Thyroid gland (tissue), 4 donors: ENCODE results near the gene JPH4. TPM values are rescaled to one million over a fixed set of nuclear protein-coding genes. Genes with fewer than 3 reads are reported as not detected.

ENCODE experiments used
- DNase-seq, 2 donors: peaks; one replicate each; pipeline ENCODE4 v3.0.0-alpha.2; 2019
- H3K27ac ChIP-seq, 3 donors: fragments of 200-600 bp; sonication (generic); 1 replicate in 2 of 3; 2 replicates in 1 of 3; pipeline ENCODE4 v1.5.1; 2016 to 2019; ENCODE audit warnings: mild to moderate bottlenecking in 1 of 3, moderate library complexity in 1 of 3
- H3K27me3 ChIP-seq: fragments of 200-600 bp; sonication (generic); one replicate; pipeline ENCODE4 v1.5.1; 2019
- H3K36me3 ChIP-seq, 2 donors: fragments of 200-600 bp; sonication (generic); one replicate each; pipeline ENCODE4 v1.5.1; 2016 to 2019
- H3K4me1 ChIP-seq, 2 donors: fragments of 200-600 bp; sonication (generic); one replicate each; pipeline ENCODE4 v1.5.1; 2017 to 2019
- H3K4me3 ChIP-seq, 3 donors: fragments of 200-600 bp; sonication (generic); replicated peaks in 1 of 3; 1 replicate in 2 of 3; 2 replicates in 1 of 3; pipeline ENCODE4 v1.5.1; 2016; ENCODE audit warnings: mild to moderate bottlenecking in 1 of 3
- H3K9me3 ChIP-seq: fragments of 200-600 bp; sonication (generic); one replicate; pipeline ENCODE4 v1.5.1; 2017
- POLR2A ChIP-seq, 2 donors: fragments of 450-650 bp; IDR thresholded peaks; one replicate each; pipeline ENCODE4 v1.6.1; 2017; ENCODE audit warnings: antibody characterized with exemption in 2 of 2, mild to moderate bottlenecking in 2 of 2, moderate library complexity in 1 of 2
- WGBS, 2 donors: methylation state at CpG; one replicate each; pipeline ENCODE4 v1.1.5; 2017; 5-methylcytosine and 5-hydroxymethylcytosine counted together
- intact Hi-C: fragments of 100-400 bp; cut with DNase I; formaldehyde crosslinking; loops from one replicate; pipeline ENCODE4 v1.15.1; 2023
- total RNA-seq, 4 donors: library from RNA; depleted of rRNA; stranded (reverse); fragments of >200 nt; gene quantifications; one replicate each; pipeline ENCODE4 v1.2.3, GENCODE V29; 2016
- TF ChIP-seq, protein P1 (sequence below), 6 experiments: fragments of 200-600 bp in 3 of 6; fragments of 450-650 bp in 3 of 6; sonication (generic) in 3 of 6; IDR thresholded peaks; one replicate each; pipeline ENCODE4 v1.5.1; 2016 to 2019; ENCODE audit warnings: antibody characterized with exemption in 6 of 6, mild to moderate bottlenecking in 2 of 6, inconsistent platforms in 1 of 6, moderate library complexity in 1 of 6

JPH4 gene
- total RNA-seq, 4 donors from 2014 or later: 0.11 to 0.54 (median 0.27) TPM; not detected in 1

DNA sequence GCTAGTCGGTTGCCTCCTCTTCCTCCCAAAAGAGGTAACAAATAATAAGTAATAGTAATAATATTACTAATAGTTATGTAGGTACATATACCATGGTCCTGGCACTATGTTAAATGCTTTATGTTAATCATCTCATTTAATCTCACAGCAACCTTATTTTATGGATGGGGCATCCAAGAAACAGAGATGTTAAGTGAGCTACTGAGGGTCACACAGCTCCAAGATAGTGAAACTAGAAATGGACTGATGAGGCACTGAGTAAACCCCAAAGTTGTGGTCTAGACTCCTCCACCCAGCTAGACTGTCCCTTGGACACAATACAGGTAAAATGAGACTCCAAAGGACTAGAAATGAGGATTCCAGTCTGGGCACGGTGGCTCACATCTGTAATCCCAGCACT, 42.1 kb downstream of the JPH4 start:
- Histone ChIP-seq H3K4me3 (no peak overlapping the region), H3K4me1 (no peaks in the 10 kb centered on the region), H3K9me3 (no peaks in the 10 kb centered on the region), H3K27ac (no peak overlapping the region), H3K27me3 (no peaks in the 10 kb centered on the region), H3K36me3 (no peaks in the 10 kb centered on the region)
- TF ChIP-seq POLR2A (IDR thresholded peaks at IDR 0.05): no peak
- TF ChIP-seq, protein P1, sequence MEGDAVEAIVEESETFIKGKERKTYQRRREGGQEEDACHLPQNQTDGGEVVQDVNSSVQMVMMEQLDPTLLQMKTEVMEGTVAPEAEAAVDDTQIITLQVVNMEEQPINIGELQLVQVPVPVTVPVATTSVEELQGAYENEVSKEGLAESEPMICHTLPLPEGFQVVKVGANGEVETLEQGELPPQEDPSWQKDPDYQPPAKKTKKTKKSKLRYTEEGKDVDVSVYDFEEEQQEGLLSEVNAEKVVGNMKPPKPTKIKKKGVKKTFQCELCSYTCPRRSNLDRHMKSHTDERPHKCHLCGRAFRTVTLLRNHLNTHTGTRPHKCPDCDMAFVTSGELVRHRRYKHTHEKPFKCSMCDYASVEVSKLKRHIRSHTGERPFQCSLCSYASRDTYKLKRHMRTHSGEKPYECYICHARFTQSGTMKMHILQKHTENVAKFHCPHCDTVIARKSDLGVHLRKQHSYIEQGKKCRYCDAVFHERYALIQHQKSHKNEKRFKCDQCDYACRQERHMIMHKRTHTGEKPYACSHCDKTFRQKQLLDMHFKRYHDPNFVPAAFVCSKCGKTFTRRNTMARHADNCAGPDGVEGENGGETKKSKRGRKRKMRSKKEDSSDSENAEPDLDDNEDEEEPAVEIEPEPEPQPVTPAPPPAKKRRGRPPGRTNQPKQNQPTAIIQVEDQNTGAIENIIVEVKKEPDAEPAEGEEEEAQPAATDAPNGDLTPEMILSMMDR (IDR thresholded peaks at IDR 0.05): no peak
- intact Hi-C loops: no loop called here
- no peak for DNase-seq
- WGBS, 2 donors: 88 to 94% methylated on average over 2 of the region's 2 CpGs

DNA sequence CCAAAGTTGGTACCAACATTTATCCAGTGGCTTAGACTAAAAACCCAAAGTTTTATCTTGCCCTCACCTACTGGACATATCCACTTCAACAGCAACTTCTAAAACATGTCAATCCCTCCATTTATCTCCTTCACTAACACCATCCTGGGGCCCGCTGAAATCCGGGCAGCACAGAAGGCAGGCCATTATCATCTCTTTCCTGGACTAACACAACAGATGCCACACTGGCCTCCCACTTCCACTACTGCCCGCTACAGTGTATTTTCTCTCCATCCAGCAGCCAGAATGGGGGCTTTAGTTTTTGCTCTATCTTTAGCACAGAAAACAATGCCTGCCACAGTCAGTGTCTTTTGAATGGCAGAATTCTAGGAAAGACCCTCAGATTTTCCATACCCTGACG, 42.6 kb downstream of the JPH4 start:
- Histone ChIP-seq H3K36me3 (no peaks in the 10 kb centered on the region), H3K4me3 (no peak overlapping the region), H3K9me3 (no peaks in the 10 kb centered on the region), H3K27ac (no peak overlapping the region), H3K4me1 (no peaks in the 10 kb centered on the region), H3K27me3 (no peaks in the 10 kb centered on the region)
- 90 to 93% methylated on average over 4 of the region's 4 CpGs for WGBS, 2 donors
- DNase-seq: no peak
- intact Hi-C loops: no loop called here
- no peak for TF ChIP-seq POLR2A (IDR thresholded peaks at IDR 0.05)
- TF ChIP-seq, protein P1 (IDR thresholded peaks at IDR 0.05): no peak

DNA sequence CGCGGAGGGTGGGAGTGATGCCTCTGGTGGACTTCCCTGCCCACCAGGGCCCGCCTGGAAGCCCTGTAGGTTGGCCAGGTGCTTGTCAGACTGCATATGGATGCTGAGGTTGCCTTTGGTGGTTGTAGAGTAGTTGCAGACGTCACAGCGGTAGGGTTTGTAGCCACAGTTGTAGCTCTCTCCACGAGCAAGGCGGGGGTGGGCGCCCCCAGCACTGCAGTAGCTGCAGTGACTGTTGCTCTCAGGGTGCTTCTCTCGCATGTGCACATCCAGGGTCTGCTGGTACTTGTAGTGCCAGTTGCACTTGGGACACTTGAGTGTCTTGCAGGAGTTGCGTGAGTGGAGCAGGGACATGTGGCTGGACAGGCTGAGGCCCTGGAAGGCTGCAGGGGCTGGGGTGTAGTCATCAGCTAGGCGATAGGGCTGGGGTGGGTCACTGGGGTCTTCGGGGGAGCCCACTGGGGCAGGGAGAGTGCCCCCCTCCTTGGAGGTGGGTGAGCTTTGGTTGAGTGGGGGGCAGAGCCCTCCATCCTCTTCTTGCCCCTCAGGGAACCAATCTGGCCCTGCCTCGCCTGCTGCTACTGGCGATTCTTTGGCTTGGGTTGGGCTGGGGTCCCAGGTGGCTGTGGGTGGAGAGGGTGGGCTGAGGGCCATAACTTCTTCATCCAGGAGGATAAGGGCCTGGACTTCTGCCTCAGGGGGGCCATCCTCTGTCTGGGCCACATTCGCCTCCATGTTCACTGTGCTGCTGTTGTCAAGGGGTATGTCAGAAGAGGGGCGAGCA, 44.7 kb downstream of the JPH4 start:
- 92 to 93% methylated on average over 11 to 13 of the region's 16 CpGs for WGBS, 2 donors
- H3K36me3 ChIP-seq: no peaks in the 10 kb centered on the region
- no peaks in the 10 kb centered on the region for H3K9me3 ChIP-seq
- intact Hi-C loops: no loop called here
- H3K27ac ChIP-seq: no peak overlapping the region
- H3K4me3 ChIP-seq: no peak overlapping the region
- TF ChIP-seq, protein P1 (IDR thresholded peaks at IDR 0.05): no peak
- TF ChIP-seq POLR2A (IDR thresholded peaks at IDR 0.05): no peak
- DNase-seq: no peak
- no peaks in the 10 kb centered on the region for H3K4me1 ChIP-seq
- no peaks in the 10 kb centered on the region for H3K27me3 ChIP-seq

DNA sequence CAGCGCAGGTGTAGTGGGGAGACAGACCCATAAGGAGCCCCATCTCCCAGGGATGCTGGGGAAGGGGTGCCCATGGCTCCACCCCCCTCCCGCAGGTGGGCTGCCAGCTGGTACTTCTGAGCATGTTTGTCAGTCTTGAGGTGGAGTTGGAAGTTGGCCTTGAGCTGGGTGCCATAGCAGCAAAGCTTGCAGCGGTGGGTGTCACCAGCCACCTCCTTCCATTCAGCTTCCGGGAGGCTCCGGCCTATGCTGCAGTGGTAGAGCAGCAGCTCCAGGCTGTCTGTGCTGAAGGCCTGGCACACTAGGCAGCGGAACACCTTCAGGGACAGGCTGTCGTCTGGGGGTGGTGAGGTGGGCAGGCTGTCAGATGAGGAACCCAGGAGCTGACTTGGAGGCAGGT, 45.9 kb downstream of the JPH4 start:
- Histone ChIP-seq H3K27me3 (no peaks in the 10 kb centered on the region), H3K27ac (no peak overlapping the region), H3K9me3 (no peaks in the 10 kb centered on the region), H3K4me1 (no peaks in the 10 kb centered on the region), H3K4me3 (no peak overlapping the region), H3K36me3 (no peaks in the 10 kb centered on the region)
- WGBS, 2 donors: 94% methylated on average over 7 of the region's 7 CpGs
- TF ChIP-seq, protein P1 (IDR thresholded peaks at IDR 0.05): no peak
- intact Hi-C loops: no loop called here
- DNase-seq: no peak

DNA sequence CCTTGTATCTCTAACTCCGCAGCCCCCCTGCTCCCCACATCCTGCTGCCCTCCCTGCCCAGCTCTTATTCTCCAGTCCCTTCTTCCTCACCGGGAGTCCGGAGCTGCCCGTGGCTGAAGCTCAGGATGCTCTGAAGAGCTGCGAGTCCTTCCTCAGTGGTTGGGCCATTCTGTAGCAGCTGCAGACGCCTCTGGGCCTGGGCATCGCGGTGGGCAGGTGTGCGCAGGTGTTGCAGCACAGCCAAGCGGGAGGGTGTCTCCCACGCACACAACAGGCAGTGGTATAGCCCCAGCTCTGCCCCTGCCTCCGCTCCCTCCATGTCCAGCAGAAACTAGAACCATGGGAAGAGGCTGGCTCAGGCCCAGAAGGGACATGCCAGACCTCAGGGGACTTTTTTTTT, 47.2 kb downstream of the JPH4 start:
- H3K4me3 ChIP-seq: no peak overlapping the region
- H3K4me1 ChIP-seq: no peaks in the 10 kb centered on the region
- intact Hi-C loops: no loop called here
- H3K36me3 ChIP-seq: no peaks in the 10 kb centered on the region
- no peaks in the 10 kb centered on the region for H3K27me3 ChIP-seq
- H3K27ac ChIP-seq: no peak overlapping the region
- 93 to 94% methylated on average over 10 to 12 of the region's 12 CpGs for WGBS, 2 donors
- no peaks in the 10 kb centered on the region for H3K9me3 ChIP-seq
- DNase-seq: no peak
- TF ChIP-seq, protein P1 (IDR thresholded peaks at IDR 0.05): no peak
- TF ChIP-seq POLR2A (IDR thresholded peaks at IDR 0.05): no peak
